Activated CD4-positive, alpha-beta memory T cell treated with anti-CD3 and anti-CD28 coated beads for 36 hours (primary cell): ENCODE measurements around the gene CFAP52. TPM values are rescaled to one million over a fixed set of nuclear protein-coding genes. Genes with fewer than 3 reads are reported as not detected.
A peak's percentile ranks its signal among the peaks of the same experiment; 100 is the strongest.

ENCODE experiments used
- CTCF ChIA-PET: fragments of 350-600 bp; sonication (Branson Sonifier 250); formaldehyde crosslinking; loops from one replicate; lab custom pipeline; 2021; ENCODE audit warnings: antibody characterized with exemption, inconsistent platforms; lab: Charles Lee
- POLR2A ChIA-PET: fragments of 350-600 bp; sonication (Branson Sonifier 250); formaldehyde crosslinking; loops from one replicate; lab custom pipeline; 2021; ENCODE audit warnings: antibody characterized with exemption; lab: Charles Lee
- DNase-seq: peaks from one replicate; pipeline ENCODE4 v3.0.0-alpha.2; 2020
- H3K27ac Mint-ChIP-seq: one replicate; pipeline ENCODE4 v1.8.0; 2021; ENCODE audit warnings: mixed read lengths
- H3K27me3 Mint-ChIP-seq: one replicate; pipeline ENCODE4 v1.8.0; 2021; ENCODE audit warnings: mixed read lengths
- H3K36me3 Mint-ChIP-seq: one replicate; pipeline ENCODE4 v1.8.0; 2021; ENCODE audit warnings: mixed read lengths
- H3K4me1 Mint-ChIP-seq: one replicate; pipeline ENCODE4 v1.8.0; 2021; ENCODE audit warnings: low read depth, mixed read lengths
- H3K4me3 Mint-ChIP-seq: one replicate; pipeline ENCODE4 v1.8.0; 2021; ENCODE audit warnings: mild to moderate bottlenecking, mixed read lengths
- H3K9me3 Mint-ChIP-seq: one replicate; pipeline ENCODE4 v1.8.0; 2021; ENCODE audit warnings: mixed read lengths
- intact Hi-C: fragments of 100-400 bp; cut with micrococcal nuclease; formaldehyde crosslinking; loops from one replicate; pipeline ENCODE4 v1.15.1; 2023
- total RNA-seq, 2 experiments: library from RNA; stranded (reverse); gene quantifications; one replicate each; pipeline ENCODE4 v1.2.3, GENCODE V29; 2021

CFAP52 gene
- not detected for total RNA-seq

DNA sequence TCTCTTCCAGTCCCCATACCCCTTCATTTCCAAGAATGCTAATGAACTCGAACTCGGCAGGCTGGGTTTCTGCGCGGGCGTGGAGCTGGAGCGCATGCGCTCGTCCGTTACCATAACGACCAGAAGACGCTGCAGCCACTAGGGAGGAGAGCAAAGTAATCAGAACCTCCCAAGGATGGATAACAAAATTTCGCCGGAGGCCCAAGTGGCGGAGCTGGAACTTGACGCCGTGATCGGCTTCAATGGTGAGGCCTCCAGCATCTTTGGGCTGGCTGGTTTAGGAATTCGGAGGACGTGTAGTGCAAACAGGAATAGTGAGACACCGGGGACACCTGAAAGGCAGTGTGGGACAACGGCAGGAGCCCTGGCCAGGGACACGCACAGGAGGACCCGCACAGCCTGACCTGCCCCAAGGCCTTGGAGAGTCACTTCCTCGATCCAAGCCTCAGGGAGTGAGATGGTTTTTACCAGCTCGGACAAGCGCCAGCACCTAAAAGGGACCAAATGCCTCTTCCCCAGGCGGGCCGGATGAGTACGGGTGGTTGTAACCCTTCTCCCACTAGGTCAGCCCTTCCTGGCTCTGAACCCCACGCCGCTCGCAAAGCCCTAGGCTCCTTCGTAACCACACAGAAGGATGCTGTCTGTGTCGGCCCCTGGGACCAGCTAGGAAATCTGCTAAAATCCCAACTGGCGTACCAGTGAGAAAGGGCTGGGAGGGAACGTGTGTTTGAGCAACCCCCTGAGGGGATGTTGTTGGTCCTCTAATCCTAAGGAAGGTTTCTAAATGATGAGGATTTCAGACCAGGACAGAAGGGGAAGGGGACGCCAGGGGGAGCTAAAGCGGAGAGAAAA, at the start of gene CFAP52:
CFAP52 (plus strand) TSS at position 122 of the 852 bp plus-strand sequence; CDS start at position 176, 54 bp downstream.
- Mint-ChIP-seq H3K36me3 (no peaks in the 10 kb centered on the region), H3K9me3 (no peaks in the 10 kb centered on the region), H3K4me3 (peak within 1 kb of the TSS; percentile 98), H3K27me3 (no peaks in the 10 kb centered on the region), H3K27ac (peak within 1 kb of the TSS; percentile 82), H3K4me1 (peaks cover 25% of the 10 kb centered on the region)
- intact Hi-C loops = loop anchor here (1.0 to 10.0 kb wide), 3 partner anchors 68 to 168 kb away; no protein-coding TSS in a partner anchor
- ChIA-PET CTCF (interaction anchor here (0.6 to 3.4 kb wide), 25 partner anchors 10 to 624 kb away, joined by 3 to 22 read pairs (median 4); partner anchors contain the start of gene USP43), POLR2A (no interaction called here)
- peak; percentile 86 for DNase-seq

- no peak overlapping the region for H3K4me3 Mint-ChIP-seq
- POLR2A ChIA-PET = no interaction called here
These were observed 48.7 kb upstream of the CFAP52 start for GRCh38 chr17:9527788-9528187.

GRCh38 chr17:9529033-9529700, 47.3 kb upstream of the CFAP52 start:
- DNase-seq = no peak
- Mint-ChIP-seq H3K9me3 (no peaks in the 10 kb centered on the region), H3K27me3 (no peaks in the 10 kb centered on the region), H3K27ac (no peak overlapping the region), H3K36me3 (no peaks in the 10 kb centered on the region), H3K4me3 (no peak overlapping the region), H3K4me1 (peaks cover 13% of the 10 kb centered on the region)
- intact Hi-C loops = loop anchor here (1.0 to 10.0 kb wide), 3 partner anchors 57 to 414 kb away; no protein-coding TSS in a partner anchor
- CTCF ChIA-PET = interaction anchor here (1.0 to 1.2 kb wide), 6 partner anchors 9 to 534 kb away, joined by 3 to 4 read pairs (median 3); no protein-coding TSS in a partner anchor
- POLR2A ChIA-PET = no interaction called here

More at GRCh38 chr17:9527788-9528187, 48.7 kb upstream of the CFAP52 start:
- DNase-seq = no peak
- intact Hi-C loops = loop anchor here (5.0 to 10.0 kb wide), 2 partner anchors 55 to 413 kb away; no protein-coding TSS in a partner anchor
- CTCF ChIA-PET = no interaction called here
- Mint-ChIP-seq H3K9me3 (no peaks in the 10 kb centered on the region), H3K27me3 (no peaks in the 10 kb centered on the region), H3K36me3 (no peaks in the 10 kb centered on the region), H3K27ac (no peak overlapping the region), H3K4me1 (peaks cover 13% of the 10 kb centered on the region)

DNA sequence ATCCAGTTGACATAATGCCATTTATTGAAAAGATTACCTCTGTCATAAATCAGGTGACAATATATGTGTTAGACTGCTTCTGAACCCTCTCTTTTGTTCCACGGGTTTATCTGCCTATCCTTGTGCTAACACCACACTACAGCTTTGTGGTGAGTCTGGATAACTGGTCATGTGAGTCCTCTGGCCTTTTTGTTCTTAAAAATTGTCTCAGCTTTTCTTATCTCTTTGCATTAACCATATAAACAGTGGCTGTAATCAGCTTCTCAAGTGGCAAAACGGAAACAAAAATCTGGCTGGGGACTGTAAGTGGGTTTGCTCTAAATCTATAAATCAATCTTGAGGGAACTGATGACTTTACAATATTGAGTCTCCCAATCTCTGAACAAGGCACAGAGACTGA, 45.4 kb upstream of the CFAP52 start:
- no peak for DNase-seq
- H3K27ac Mint-ChIP-seq = no peak overlapping the region
- H3K27me3 Mint-ChIP-seq = no peaks in the 10 kb centered on the region
- ChIA-PET CTCF (interaction anchor here (1.0 kb wide), 1 partner anchor 9 kb away, joined by 4 read pairs; no protein-coding TSS in a partner anchor), POLR2A (no interaction called here)
- no peaks in the 10 kb centered on the region for H3K9me3 Mint-ChIP-seq
- intact Hi-C loops = no loop called here
- no peaks in the 10 kb centered on the region for H3K36me3 Mint-ChIP-seq
- H3K4me3 Mint-ChIP-seq = no peak overlapping the region
- peaks cover 13% of the 10 kb centered on the region for H3K4me1 Mint-ChIP-seq

DNA sequence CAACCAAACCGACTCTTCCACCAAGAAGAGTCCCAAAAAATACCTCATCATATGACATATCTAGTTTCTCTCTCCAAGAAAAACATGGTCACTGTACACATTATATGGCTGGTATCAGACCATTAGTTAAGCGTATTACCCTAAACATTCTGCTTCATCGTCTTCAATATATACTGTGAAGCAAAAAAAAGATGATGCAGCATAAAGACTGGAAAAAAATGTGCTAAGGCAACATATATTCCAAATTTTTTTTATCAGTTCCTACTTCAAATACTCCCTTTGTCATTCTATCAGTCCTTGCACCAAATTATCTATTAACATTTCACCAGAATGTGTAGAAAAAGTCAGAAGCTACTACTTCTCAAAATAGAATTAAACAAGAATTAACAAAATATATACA, 43.7 kb upstream of the CFAP52 start:
- Mint-ChIP-seq H3K27ac (no peak overlapping the region), H3K36me3 (no peaks in the 10 kb centered on the region), H3K27me3 (no peaks in the 10 kb centered on the region), H3K4me1 (peaks cover 13% of the 10 kb centered on the region), H3K4me3 (no peak overlapping the region), H3K9me3 (no peaks in the 10 kb centered on the region)
- intact Hi-C loops = no loop called here
- DNase-seq = no peak
- ChIA-PET CTCF (interaction anchor here (0.9 to 1.1 kb wide), 2 partner anchors 11 to 241 kb away, joined by 3 read pairs; no protein-coding TSS in a partner anchor), POLR2A (no interaction called here)

DNA sequence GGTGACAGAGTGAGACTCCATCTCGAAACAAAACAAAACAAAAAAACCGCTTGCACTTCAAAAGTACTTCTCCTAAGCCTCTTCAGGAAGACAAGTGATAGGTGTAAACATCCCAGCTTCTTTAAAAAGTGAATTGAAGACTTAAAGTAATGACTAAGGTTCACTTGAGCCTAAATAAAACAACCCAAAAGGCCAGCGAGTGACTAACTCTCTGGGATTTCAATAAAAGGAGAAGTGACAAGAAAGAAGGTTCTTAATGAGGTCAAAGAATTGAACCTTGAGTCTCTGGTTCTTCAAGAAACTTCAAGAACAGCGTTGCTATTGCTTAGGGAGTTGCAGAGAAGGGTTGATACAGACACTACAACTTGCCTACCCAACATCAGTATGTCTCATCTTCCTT, 43.0 kb upstream of the CFAP52 start:
- H3K4me3 Mint-ChIP-seq = no peak overlapping the region
- no peak overlapping the region for H3K27ac Mint-ChIP-seq
- POLR2A ChIA-PET = no interaction called here
- H3K36me3 Mint-ChIP-seq = no peaks in the 10 kb centered on the region
- CTCF ChIA-PET = interaction anchor here (0.9 kb wide), 1 partner anchor 241 kb away, joined by 3 read pairs; no protein-coding TSS in a partner anchor
- DNase-seq = no peak
- intact Hi-C loops = no loop called here
- peaks cover 13% of the 10 kb centered on the region for H3K4me1 Mint-ChIP-seq
- no peaks in the 10 kb centered on the region for H3K27me3 Mint-ChIP-seq
- H3K9me3 Mint-ChIP-seq = no peaks in the 10 kb centered on the region

DNA sequence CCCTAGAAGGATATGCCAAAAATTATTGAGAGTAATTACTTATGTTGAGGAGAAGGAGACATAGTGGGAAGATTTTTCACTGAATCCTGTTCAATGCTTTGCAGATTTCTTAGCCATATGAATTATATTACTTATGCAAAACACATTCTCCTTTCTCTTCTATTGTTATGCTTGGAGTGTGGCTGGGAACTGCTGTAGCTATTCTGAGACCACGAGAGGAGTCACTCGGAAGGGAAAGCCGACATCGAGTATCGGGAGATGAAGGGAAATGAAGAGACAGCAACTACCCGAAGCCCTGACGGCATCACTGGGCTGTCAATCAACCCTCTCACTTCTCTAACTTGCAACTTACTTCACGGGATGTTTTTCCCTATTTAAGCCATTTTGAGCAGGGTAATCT, 40.4 kb upstream of the CFAP52 start:
- H3K4me3 Mint-ChIP-seq = no peak overlapping the region
- no peak overlapping the region for H3K27ac Mint-ChIP-seq
- no peaks in the 10 kb centered on the region for H3K9me3 Mint-ChIP-seq
- H3K36me3 Mint-ChIP-seq = peaks cover 10% of the 10 kb centered on the region
- CTCF ChIA-PET = no interaction called here
- DNase-seq = no peak
- intact Hi-C loops = no loop called here
- peaks cover 2% of the 10 kb centered on the region for H3K4me1 Mint-ChIP-seq
- no peaks in the 10 kb centered on the region for H3K27me3 Mint-ChIP-seq
- POLR2A ChIA-PET = no interaction called here

GRCh38 chr17:9537177-9537776, 39.2 kb upstream of the CFAP52 start:
- H3K27me3 Mint-ChIP-seq = no peaks in the 10 kb centered on the region
- H3K4me1 Mint-ChIP-seq = no peaks in the 10 kb centered on the region
- no peaks in the 10 kb centered on the region for H3K9me3 Mint-ChIP-seq
- no peak overlapping the region for H3K27ac Mint-ChIP-seq
- no peak for DNase-seq
- H3K36me3 Mint-ChIP-seq = peaks cover 10% of the 10 kb centered on the region
- ChIA-PET POLR2A (no interaction called here), CTCF (no interaction called here)
- no peak overlapping the region for H3K4me3 Mint-ChIP-seq
- intact Hi-C loops = no loop called here

DNA sequence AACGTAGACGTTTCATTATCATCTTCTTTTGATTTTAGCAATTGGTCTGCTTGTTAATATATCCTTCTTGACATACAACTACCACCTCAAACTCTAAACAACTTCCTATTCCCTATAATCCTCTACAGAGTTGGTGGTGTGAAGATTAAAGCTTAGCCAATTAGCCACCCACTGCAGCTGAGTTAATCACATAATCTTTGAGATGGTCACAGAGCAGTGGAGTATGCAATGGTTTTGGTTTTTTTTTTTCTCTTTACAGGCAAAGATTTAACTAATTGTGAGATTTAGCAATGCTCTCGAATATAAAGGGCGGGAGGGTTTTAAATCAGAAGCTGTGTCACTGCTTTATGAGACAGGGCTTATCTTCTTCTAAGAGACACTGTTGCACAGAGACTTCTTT, 37.8 kb upstream of the CFAP52 start:
- CTCF ChIA-PET = no interaction called here

GRCh38 chr17:9541718-9542117, 34.7 kb upstream of the CFAP52 start:
- ChIA-PET POLR2A (no interaction called here), CTCF (interaction anchor here (1.8 kb wide), 1 partner anchor 13 kb away, joined by 6 read pairs; no protein-coding TSS in a partner anchor)
- peaks cover 14% of the 10 kb centered on the region for H3K36me3 Mint-ChIP-seq
- H3K4me3 Mint-ChIP-seq = no peak overlapping the region
- no peak overlapping the region for H3K27ac Mint-ChIP-seq
- no peaks in the 10 kb centered on the region for H3K9me3 Mint-ChIP-seq
- intact Hi-C loops = no loop called here
- H3K27me3 Mint-ChIP-seq = no peaks in the 10 kb centered on the region
- H3K4me1 Mint-ChIP-seq = no peaks in the 10 kb centered on the region
- no peak for DNase-seq

More for the DNA sequence above, 37.8 kb upstream of the CFAP52 start:
- Mint-ChIP-seq H3K4me3 (no peak overlapping the region), H3K27ac (no peak overlapping the region), H3K27me3 (no peaks in the 10 kb centered on the region), H3K9me3 (no peaks in the 10 kb centered on the region), H3K36me3 (peaks cover 10% of the 10 kb centered on the region), H3K4me1 (no peaks in the 10 kb centered on the region)
- no peak for DNase-seq
- intact Hi-C loops = no loop called here
- POLR2A ChIA-PET = no interaction called here

GRCh38 chr17:9544221-9544620, 32.2 kb upstream of the CFAP52 start:
- Mint-ChIP-seq H3K4me1 (peaks cover 4% of the 10 kb centered on the region), H3K27me3 (no peaks in the 10 kb centered on the region), H3K27ac (no peak overlapping the region), H3K9me3 (no peaks in the 10 kb centered on the region), H3K4me3 (no peak overlapping the region), H3K36me3 (peaks cover 12% of the 10 kb centered on the region)
- ChIA-PET CTCF (no interaction called here), POLR2A (no interaction called here)
- DNase-seq = no peak
- intact Hi-C loops = no loop called here
